ENCODE results near the gene CCDC32.

GRCh38 chr15:40578892-40579291, 14.1 kb upstream of the CCDC32 start:
- TF ChIP-seq POLR2A (IDR thresholded peaks at IDR 0.05): no peak
- TF ChIP-seq CTCF (IDR thresholded peaks at IDR 0.05): no peak

Measured in uterus (tissue), 2 donors.